Adrenal gland (tissue), 5 donors: ENCODE data around the gene ASPA.

Source experiments
- CTCF ChIP-seq, 6 experiments: fragments of 450-650 bp in 4 of 6; fragments of 200-600 bp in 2 of 6; sonication (generic) in 1 of 6; IDR thresholded peaks; 1 replicate in 5 of 6; 2 replicates in 1 of 6; pipeline versions ENCODE4 v1.5.1 to v1.8.0; 2016 to 2021; ENCODE audit warnings: antibody characterized with exemption in 6 of 6, mild to moderate bottlenecking in 2 of 6, moderate library complexity in 1 of 6
- POLR2A ChIP-seq, 2 donors: fragments of 450-650 bp; IDR thresholded peaks; one replicate each; pipeline ENCODE4 v1.6.1; 2017; ENCODE audit warnings: antibody characterized with exemption in 2 of 2, mild to moderate bottlenecking in 2 of 2, moderate library complexity in 1 of 2
- donor health status: DM: no; HTN: no; CAD: no.

GRCh38 chr17:3472137-3472536, 3.7 kb upstream of the ASPA start:
- no peak for TF ChIP-seq CTCF (IDR thresholded peaks at IDR 0.05)
- no peak for TF ChIP-seq POLR2A (IDR thresholded peaks at IDR 0.05)
